Muscle of back (tissue), 11 donors: ENCODE measurements around the gene BPI. TPM values are rescaled to one million over a fixed set of nuclear protein-coding genes. Genes with fewer than 3 reads are reported as not detected.
"Not testable (repeated sequence)": the region's sequence is repeated elsewhere in the genome, so short reads cannot be mapped to it uniquely, and the experiment has no call there.

Experiments used
- DNase-seq, 3 donors: peaks; one replicate each; pipeline versions ENCODE4 v3.0.0 to v3.0.0-alpha.2; 2013
- polyA plus RNA-seq, 10 donors: library from polyadenylated mRNA; unstranded; fragments of 120-200 nt; gene quantifications; one replicate each; pipeline ENCODE4 v1.2.1, GENCODE V29; 2013; ENCODE audit not compliant: insufficient read length in 10 of 10

BPI gene
- polyA plus RNA-seq, 10 donors = 0.12 to 1.8 (median 0.73) TPM

DNA sequence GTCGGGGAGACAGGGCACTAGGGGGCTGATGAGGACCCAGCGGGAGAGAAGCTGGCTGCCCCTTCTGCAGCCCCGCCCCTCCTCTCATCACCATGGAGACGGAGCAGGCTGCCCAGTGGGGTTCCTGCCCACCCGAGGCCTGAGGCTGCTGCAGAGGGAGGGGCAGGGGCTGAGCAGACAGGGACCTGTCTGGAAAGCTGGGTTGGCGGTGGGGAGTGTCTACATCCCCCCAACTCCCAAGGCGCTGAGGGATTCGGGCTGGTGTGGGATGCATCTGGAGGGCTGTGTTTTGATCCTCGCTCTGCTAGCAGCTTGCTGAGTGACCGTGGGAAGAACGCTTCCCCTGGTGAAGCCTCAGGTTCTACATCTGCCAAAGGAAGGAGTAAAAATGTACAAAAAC is 1.2 kb upstream of the BPI start:
- DNase-seq = peak in 2 of 3 donors; percentile 21 to 75

DNA sequence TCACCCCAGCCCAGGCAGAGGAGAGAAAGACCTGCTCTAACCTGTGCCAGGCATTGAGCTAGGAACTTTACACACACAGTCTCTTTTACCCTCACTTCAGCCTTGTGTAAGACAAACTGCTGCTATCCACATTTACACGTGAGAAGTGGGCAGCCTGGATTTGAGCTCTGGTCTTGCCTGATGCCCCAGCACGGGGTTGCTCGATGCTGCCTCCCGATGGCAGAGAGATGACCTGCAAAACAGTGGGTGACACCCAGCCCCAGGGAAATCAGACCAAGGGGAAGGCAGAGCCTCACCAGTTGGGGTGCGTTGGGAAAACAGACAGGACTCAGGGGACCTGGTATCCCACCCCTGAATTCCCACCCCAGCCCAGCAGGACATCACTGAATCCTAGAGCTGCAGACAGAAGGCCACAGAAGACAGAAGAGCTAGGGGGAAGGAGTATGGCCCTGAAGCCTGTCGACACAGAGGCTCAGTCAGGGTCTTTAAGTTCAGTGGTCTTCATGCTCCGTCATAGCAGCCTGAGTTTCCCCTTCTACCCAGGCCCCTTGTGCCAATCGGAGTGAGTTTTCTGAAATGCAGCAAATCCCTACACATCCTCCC is 990 bp downstream of the BPI start:
- DNase-seq = no peak

- no peak for DNase-seq
Measured at GRCh38 chr20:38305541-38305940, 1.6 kb downstream of the BPI start.

GRCh38 chr20:38306379-38306778 is 2.4 kb downstream of the BPI start:
- no peak for DNase-seq

- DNase-seq = no peak
Measured at GRCh38 chr20:38307371-38308046, 3.6 kb downstream of the BPI start.

GRCh38 chr20:38308047-38308438 is 4.1 kb downstream of the BPI start:
- DNase-seq = no peak

- DNase-seq = no peak
Measured at GRCh38 chr20:38308447-38308846, 4.5 kb downstream of the BPI start.

- no peak for DNase-seq
Measured at GRCh38 chr20:38311091-38311490, 7.1 kb downstream of the BPI start.

GRCh38 chr20:38311491-38311890 is 7.5 kb downstream of the BPI start:
- no peak for DNase-seq

GRCh38 chr20:38313676-38314075 is 9.7 kb downstream of the BPI start:
- DNase-seq = no peak

DNA sequence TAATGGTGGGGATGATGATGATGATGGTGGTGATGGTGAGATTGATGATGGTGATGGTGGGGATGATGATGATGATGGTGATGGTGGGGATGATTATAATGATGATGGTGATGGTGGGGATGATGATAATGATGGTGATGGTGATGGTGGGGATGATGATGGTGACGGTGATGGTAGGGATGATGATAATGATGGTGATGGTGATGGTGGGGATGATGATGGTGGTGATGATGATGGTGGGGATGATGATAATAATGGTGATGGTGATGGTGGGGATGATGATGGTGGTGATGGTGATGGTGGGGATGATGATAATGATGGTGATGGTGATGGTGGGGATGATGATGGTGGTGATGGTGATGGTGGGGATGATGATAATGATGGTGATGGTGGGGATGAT is 10.4 kb downstream of the BPI start:
- not testable (repeated sequence) for DNase-seq

DNA sequence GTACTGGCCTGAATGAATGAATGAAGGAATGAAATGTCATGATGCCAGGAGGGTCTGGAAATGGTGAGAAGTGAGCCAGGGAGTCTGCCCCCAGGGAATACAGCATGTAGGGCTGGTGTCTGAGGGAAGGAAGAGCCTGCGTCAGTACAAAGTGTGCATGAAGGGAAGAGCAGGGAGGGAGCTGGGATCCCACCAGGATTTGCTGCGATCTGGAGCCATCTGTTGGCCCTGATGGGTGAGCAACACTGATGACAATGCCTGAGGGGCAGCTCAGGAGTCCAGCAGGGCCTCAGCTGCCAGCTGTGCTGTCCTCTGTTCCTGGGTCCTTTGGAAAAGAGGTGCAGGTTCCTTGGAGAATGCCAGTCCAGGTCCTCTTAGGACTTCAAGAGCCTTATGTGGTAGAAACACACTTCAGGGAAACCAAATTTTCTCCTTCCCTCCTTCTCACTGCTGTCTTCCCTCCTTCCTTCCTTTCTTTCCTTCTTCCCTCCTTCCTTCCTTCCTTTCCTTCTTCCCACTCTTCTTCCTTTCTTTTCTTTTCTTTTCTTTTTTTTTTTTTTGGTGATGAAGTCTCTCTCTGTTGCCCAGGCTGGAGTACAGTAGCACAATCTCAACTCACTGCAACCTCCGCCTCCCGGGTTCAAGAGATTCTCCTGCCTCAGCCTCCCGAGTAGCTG is 11.5 kb downstream of the BPI start:
- DNase-seq = peak in 1 of 3 donors; percentile 30

DNA sequence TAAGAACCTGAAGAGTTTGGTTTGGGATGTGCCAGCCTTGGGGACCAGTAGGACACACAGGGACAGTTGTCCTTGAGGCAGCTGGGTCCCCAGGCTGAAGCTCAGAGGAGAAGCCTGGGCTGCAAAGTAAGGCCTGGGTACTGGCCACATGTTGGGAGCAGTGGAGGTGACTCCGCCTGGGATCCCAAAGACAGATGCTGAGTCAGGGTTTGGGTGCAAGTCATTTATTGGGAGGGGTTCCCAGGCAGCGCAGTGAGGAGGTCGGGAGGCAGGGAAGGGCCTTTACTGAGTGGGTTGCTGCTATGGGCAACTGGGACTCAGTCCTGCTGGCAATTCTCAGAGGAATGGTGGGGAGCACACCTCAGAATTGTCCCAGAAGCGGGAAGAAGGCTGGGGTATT is 12.4 kb downstream of the BPI start:
- DNase-seq = no peak

- no peak for DNase-seq
Measured at GRCh38 chr20:38317422-38317821, 13.5 kb downstream of the BPI start.

- no peak for DNase-seq
Measured at GRCh38 chr20:38320221-38320620, 16.3 kb downstream of the BPI start.

GRCh38 chr20:38321959-38322598 is 18.1 kb downstream of the BPI start:
- DNase-seq = peak; percentile 41 to 83 (median 69)

DNA sequence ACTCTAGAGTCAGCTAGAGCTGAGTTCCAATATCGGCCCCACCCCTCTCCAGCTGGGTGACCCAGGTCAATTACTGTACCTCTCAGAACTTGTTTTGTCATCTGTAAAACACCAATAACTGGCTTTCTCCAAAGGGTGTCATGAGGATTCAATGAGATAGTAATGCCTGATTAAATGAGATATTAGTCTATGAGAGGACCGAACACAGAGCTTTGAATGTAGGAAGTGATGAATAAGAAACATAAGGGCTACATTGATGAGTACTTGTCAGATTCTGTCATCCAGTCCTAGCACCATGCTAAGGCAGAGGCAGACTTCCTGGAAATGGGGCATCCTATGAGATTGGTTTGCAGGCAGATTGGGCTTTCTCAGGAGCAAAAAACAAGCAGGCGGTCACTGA is 20.2 kb downstream of the BPI start:
- no peak for DNase-seq

- DNase-seq = no peak
Measured at GRCh38 chr20:38325167-38325566, 21.2 kb downstream of the BPI start.

DNA sequence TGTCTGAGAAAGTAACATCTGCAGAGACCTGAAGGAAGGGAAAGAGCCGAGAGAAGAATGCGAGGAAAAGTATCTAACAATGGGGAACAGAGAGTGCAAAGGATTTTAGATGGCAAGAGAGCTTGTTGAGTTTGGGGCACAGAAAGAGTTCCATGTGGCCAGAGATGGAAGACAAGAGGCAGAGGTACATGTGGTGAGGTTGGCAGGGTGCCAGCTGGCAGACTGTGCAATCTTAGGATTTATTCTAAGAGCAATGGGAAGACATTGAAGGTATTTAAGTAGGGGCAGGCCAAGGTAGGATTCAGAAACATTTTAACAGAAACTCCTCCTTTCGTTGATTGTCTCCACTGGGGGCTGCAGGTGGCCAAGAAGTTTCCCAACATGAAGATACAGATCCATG is 21.9 kb downstream of the BPI start:
- no peak for DNase-seq

DNA sequence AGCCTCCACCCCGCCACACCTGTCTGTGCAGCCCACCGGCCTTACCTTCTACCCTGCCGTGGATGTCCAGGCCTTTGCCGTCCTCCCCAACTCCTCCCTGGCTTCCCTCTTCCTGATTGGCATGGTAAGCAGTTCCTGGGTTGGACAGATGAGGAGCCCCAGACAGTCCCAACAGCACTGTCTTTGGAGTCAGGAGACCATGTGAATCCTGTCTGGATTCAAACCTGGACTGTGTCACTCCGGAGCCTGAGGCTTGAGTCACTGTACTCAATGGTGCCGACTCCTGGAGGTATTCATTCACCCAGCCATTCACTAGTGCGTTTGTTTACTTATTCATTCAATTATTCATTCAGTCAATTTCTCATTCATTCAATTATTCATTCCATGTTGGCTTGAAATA is 22.4 kb downstream of the BPI start:
- no peak for DNase-seq

DNA sequence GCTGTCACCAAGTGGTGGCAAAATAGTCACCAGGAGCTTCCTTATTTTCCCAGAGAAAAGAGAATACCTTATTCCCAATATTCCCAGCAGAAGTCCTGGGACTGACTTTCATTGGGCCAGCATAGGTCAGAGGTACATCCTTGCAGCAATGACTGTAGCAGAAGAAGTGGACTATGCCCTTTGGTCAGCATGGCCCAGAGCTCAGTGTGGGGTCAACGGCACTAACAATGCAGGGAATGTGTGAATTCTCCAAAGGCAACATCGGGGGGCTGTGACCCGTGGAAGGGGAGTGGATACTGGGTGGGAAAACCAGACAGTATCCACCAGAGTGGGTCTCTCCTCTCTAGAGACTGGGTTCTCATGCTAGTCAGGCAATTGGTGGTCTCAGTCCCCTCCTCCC is 26.7 kb downstream of the BPI start:
- DNase-seq = no peak

- DNase-seq = no peak
Measured at GRCh38 chr20:38331245-38331644, 27.3 kb downstream of the BPI start.

DNA sequence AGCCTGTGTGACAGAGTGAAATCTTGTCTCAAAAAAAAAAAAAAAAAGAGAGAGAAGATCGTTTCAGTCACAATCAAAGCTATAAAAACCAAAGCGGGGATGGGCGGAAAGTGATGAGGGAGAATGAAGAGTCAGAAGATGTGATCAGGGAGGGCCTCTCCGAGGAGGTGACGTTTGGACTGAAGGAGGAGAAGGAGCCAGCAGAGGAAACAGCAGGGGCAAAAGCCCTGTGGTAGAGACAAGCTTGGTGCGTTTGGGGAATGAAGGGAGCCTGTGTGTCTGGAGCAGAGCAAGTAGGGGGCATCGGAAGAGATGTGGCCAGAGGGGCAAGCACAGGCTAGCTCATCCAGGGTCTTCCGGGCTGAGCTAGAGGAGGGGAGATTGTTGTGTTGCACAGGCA is 27.9 kb downstream of the BPI start:
- no peak for DNase-seq
